ENCODE data around the gene OR1D5. TPM values are rescaled to one million over a fixed set of nuclear protein-coding genes. Genes with fewer than 3 reads are reported as not detected.

Gene OR1D5
- not detected in 2 replicates for total RNA-seq

GRCh38 chr17:3063507-3063906 is at the start of gene OR1D5:
Gene OR1D5, minus strand, starts transcription at chr17:3063607. Its CDS starts 0 bp downstream, at chr17:3063607.

GRCh38 chr17:3104322-3104721 is 40.9 kb upstream of the OR1D5 start, which contains the start of gene OR1D2:
Gene OR1D2, minus strand, starts transcription at chr17:3104422. Its CDS starts 11,426 bp downstream, at chr17:3092996.

Other genes starting within 250 kb of the OR1D5 start
- not detected in 2 replicates for gene OR1D2, start 40.8 kb upstream of the OR1D5 start, total RNA-seq
- not detected in 2 replicates for gene OR1G1, start 63.9 kb upstream of the OR1D5 start, total RNA-seq
- not detected in 2 replicates for gene OR1A2, start 133.9 kb upstream of the OR1D5 start, total RNA-seq
- not detected in 2 replicates for gene OR1A1, start 144.1 kb upstream of the OR1D5 start, total RNA-seq
- 0.11 TPM in 1 of 2 replicates, not detected in the other for gene OR3A1, start 234.8 kb upstream of the OR1D5 start, total RNA-seq